Lower leg skin (tissue), 3 donors: Measurements from ENCODE around the gene CELA2B.

Source experiments
- POLR2A ChIP-seq, 2 donors: fragments of 450-650 bp; IDR thresholded peaks; one replicate each; pipeline ENCODE4 v1.6.1; 2016 to 2017; ENCODE audit warnings: antibody characterized with exemption in 2 of 2, mild to moderate bottlenecking in 1 of 2, moderate library complexity in 1 of 2
- TF ChIP-seq, protein P1 (sequence below), 3 donors: fragments of 450-650 bp; IDR thresholded peaks; one replicate each; pipeline ENCODE4 v1.5.1; 2016; ENCODE audit warnings: antibody characterized with exemption in 3 of 3, mild to moderate bottlenecking in 3 of 3, moderate library complexity in 2 of 3

- TF ChIP-seq, protein P1, sequence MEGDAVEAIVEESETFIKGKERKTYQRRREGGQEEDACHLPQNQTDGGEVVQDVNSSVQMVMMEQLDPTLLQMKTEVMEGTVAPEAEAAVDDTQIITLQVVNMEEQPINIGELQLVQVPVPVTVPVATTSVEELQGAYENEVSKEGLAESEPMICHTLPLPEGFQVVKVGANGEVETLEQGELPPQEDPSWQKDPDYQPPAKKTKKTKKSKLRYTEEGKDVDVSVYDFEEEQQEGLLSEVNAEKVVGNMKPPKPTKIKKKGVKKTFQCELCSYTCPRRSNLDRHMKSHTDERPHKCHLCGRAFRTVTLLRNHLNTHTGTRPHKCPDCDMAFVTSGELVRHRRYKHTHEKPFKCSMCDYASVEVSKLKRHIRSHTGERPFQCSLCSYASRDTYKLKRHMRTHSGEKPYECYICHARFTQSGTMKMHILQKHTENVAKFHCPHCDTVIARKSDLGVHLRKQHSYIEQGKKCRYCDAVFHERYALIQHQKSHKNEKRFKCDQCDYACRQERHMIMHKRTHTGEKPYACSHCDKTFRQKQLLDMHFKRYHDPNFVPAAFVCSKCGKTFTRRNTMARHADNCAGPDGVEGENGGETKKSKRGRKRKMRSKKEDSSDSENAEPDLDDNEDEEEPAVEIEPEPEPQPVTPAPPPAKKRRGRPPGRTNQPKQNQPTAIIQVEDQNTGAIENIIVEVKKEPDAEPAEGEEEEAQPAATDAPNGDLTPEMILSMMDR (IDR thresholded peaks at IDR 0.05), result no peak
- TF ChIP-seq POLR2A (IDR thresholded peaks at IDR 0.05), result no peak
Measured at GRCh38 chr1:15506831-15507230, 30.9 kb downstream of the CELA2B start.
